ENCODE results near the gene COG7.
"Not testable (repeated sequence)": the region's sequence is repeated elsewhere in the genome, so short reads cannot be mapped to it uniquely, and the experiment has no call there.

Gene COG7

DNA sequence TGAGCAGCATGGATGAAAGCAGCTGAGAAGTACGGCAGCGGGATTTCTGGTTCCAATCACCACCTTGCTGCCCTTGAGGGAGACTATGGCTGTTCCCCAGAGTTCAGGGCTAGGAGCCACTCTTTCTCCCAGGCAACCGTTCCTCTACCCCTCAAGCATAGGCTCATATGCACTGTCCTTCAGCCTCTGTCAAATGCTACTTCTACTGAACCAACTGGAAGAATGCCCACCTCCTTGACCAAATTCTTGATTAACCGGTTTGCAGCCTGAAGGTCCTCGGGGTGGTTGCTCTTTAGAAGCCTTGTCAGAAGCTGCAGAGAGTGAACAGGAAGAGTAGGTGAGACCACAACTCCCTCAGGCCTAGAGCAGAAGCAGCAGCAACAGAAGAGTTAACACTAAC, 33.5 kb upstream of the COG7 start:
- Histone ChIP-seq H3K36me3 (ENCODE audit: control insufficient read depth, insufficient read depth, low read length) (peaks cover 40% of the 10 kb centered on the region), H3K4me3 (ENCODE audit: low read length) (no peak overlapping the region), H3K4me1 (ENCODE audit: control insufficient read depth, insufficient read depth, low read length) (no peaks in the 10 kb centered on the region), H3K27ac (ENCODE audit: low read depth, low read length) (no peak overlapping the region), H3K27me3 (ENCODE audit: control insufficient read depth, insufficient read depth, low read length) (no peaks in the 10 kb centered on the region), H3K9ac (ENCODE audit: low read length) (no peak overlapping the region)

DNA sequence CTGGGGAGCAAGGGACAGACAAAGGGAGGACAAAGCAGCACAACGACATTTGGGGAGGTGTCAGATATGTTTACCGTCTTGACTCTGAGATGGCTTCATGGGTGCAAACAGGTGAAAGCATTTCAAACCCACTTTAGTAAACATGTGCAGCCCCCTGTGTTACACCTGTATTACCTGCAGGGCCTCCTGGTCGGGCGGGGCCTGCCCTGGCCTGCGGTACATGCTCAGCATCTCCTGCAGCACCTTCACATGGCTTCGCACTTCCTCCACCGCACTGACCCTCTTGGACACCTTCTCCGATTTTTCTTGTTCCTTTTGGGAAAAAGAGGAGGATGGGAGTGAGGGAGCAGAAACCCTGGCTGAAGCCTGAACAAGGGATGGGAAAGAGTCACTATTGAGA, 32.9 kb upstream of the COG7 start:
- Histone ChIP-seq H3K27ac (ENCODE audit: low read depth, low read length) (no peak overlapping the region), H3K4me1 (ENCODE audit: control insufficient read depth, insufficient read depth, low read length) (no peaks in the 10 kb centered on the region), H3K4me3 (ENCODE audit: low read length) (no peak overlapping the region), H3K27me3 (ENCODE audit: control insufficient read depth, insufficient read depth, low read length) (no peaks in the 10 kb centered on the region), H3K9ac (ENCODE audit: low read length) (no peak overlapping the region), H3K36me3 (ENCODE audit: control insufficient read depth, insufficient read depth, low read length) (peaks cover 42% of the 10 kb centered on the region)

DNA sequence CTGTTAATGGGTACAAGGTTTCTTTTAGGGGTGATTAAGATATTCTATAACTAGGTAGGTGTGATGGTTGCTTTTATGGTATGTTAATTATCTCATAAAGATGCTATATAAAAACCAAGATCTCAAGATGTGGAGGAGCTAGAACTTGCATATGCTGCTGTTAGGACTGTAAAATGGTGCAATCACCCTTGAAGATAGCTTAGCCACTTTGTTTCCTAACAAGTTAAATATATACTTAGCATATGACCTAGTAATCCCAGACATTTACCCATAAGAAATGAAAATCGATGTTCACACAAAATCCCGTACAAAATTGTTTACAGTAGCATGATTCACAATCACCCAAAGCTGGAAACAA, 32.2 kb upstream of the COG7 start:
- peaks cover 45% of the 10 kb centered on the region for H3K36me3 ChIP-seq (ENCODE audit: control insufficient read depth, insufficient read depth, low read length)
- H3K27ac ChIP-seq (ENCODE audit: low read depth, low read length), result no peak overlapping the region
- no peaks in the 10 kb centered on the region for H3K4me1 ChIP-seq (ENCODE audit: control insufficient read depth, insufficient read depth, low read length)
- H3K4me3 ChIP-seq (ENCODE audit: low read length), result no peak overlapping the region
- no peak overlapping the region for H3K9ac ChIP-seq (ENCODE audit: low read length)
- H3K27me3 ChIP-seq (ENCODE audit: control insufficient read depth, insufficient read depth, low read length), result no peaks in the 10 kb centered on the region

DNA sequence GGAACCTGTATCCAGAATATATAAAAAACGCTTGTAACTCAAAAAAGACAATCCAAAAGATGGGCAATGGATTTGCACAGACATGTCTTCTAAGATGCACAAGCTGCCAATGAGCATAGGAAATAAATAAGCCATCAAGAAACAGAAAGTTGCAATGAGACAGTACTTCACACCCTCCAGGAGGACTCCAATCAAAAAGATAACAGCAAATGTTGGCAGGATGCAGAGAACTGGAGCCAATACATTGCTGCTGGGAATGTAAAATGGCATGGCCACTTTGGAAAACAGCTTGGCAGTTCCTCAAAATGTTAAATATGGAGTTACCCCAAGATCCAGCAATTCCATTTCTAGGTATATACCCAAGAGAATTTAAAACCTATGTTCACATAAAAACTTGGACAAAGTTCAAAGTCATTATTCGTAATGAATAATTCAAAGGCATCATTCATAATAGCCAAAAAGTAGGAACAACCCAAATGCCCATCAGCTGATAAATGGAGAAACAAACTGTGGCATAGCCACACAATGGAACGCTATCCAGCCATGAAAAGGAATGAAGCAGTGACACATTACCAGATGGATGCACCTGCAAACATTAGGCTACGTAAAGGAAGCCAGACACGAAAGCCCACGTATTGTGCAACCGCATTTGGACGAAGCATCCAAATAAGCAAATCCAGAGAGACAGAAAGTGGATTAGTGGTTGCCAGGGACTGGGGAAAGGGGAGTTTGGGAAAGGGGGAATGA, 31.7 kb upstream of the COG7 start:
- no peak overlapping the region for H3K9ac ChIP-seq (ENCODE audit: low read length)
- peaks cover 45% of the 10 kb centered on the region for H3K36me3 ChIP-seq (ENCODE audit: control insufficient read depth, insufficient read depth, low read length)
- H3K4me1 ChIP-seq (ENCODE audit: control insufficient read depth, insufficient read depth, low read length), result no peaks in the 10 kb centered on the region
- H3K27ac ChIP-seq (ENCODE audit: low read depth, low read length), result no peak overlapping the region
- H3K4me3 ChIP-seq (ENCODE audit: low read length), result no peak overlapping the region
- no peaks in the 10 kb centered on the region for H3K27me3 ChIP-seq (ENCODE audit: control insufficient read depth, insufficient read depth, low read length)

DNA sequence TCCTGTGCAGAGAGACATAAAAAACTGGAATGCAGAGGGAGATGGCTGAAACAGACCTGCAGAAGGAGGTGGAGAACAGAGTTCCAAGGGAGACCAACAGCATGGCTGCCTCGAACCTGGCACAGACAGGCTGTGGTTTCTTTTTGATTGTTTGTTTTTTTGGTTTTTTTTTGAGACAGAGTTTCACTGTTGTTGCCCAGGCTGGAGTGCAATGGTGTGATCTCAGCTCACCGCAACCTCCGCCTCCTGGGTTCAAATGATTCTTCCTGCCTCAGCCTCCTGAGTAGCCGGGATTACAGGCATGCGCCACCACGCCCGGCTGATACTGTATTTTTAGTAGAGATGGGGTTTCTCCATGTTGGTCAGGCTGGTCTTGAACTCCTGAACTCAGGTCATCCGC, 30.5 kb upstream of the COG7 start:
- peaks cover 56% of the 10 kb centered on the region for H3K36me3 ChIP-seq (ENCODE audit: control insufficient read depth, insufficient read depth, low read length)
- not testable (repeated sequence) for H3K27ac ChIP-seq (ENCODE audit: low read depth, low read length); H3K4me1 ChIP-seq (ENCODE audit: control insufficient read depth, insufficient read depth, low read length)

DNA sequence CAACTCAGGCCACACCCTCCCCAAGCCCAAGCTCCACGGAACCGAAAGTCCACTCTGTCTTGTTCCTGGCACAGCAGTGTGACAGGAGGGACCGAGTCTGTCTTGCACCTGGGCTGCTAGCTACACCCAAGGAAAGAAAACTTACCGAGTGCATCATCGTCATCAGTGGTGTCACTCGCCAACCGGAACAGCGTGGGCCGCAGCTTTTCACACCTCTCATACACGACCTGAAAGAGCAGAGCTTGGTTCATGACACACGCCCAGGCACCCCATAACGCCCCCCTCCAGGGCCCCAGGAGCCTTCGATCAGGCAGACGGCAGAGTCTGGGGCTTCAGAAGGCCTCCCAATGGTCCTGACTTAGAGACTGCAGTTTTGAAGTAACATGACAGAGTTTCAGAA, 29.8 kb upstream of the COG7 start:
- H3K9ac ChIP-seq (ENCODE audit: low read length), result no peak overlapping the region
- H3K36me3 ChIP-seq (ENCODE audit: control insufficient read depth, insufficient read depth, low read length), result peaks cover 54% of the 10 kb centered on the region
- H3K4me3 ChIP-seq (ENCODE audit: low read length), result no peak overlapping the region
- H3K4me1 ChIP-seq (ENCODE audit: control insufficient read depth, insufficient read depth, low read length), result no peaks in the 10 kb centered on the region
- H3K27ac ChIP-seq (ENCODE audit: low read depth, low read length), result no peak overlapping the region
- H3K27me3 ChIP-seq (ENCODE audit: control insufficient read depth, insufficient read depth, low read length), result no peaks in the 10 kb centered on the region

More for the DNA sequence above, 30.5 kb upstream of the COG7 start:
- not testable (repeated sequence) for H3K9ac ChIP-seq (ENCODE audit: low read length); H3K4me3 ChIP-seq (ENCODE audit: low read length); H3K27me3 ChIP-seq (ENCODE audit: control insufficient read depth, insufficient read depth, low read length)

DNA sequence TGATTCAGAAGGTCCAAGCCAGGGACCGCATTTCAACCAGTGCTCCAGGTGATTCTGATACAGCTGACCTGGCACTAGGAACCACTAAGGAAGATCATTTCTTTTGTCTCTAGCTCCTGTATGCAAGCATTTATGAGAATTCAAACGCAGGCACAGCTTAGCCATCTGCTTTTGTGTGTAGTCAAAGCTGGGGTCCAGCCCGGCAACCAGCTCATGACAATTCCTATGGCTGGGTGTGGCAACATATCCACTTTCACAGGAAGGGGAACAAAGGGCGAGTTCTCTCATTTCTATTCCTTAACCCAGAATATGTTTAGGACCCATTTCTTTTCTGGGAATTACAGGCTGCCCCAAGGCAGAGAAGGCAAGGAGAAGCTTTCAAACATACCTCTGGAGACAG, 27.3 kb upstream of the COG7 start:
- Histone ChIP-seq H3K9ac (ENCODE audit: low read length) (no peak overlapping the region), H3K4me3 (ENCODE audit: low read length) (no peak overlapping the region), H3K27me3 (ENCODE audit: control insufficient read depth, insufficient read depth, low read length) (no peaks in the 10 kb centered on the region), H3K36me3 (ENCODE audit: control insufficient read depth, insufficient read depth, low read length) (peaks cover 33% of the 10 kb centered on the region), H3K4me1 (ENCODE audit: control insufficient read depth, insufficient read depth, low read length) (no peaks in the 10 kb centered on the region), H3K27ac (ENCODE audit: low read depth, low read length) (no peak overlapping the region)

DNA sequence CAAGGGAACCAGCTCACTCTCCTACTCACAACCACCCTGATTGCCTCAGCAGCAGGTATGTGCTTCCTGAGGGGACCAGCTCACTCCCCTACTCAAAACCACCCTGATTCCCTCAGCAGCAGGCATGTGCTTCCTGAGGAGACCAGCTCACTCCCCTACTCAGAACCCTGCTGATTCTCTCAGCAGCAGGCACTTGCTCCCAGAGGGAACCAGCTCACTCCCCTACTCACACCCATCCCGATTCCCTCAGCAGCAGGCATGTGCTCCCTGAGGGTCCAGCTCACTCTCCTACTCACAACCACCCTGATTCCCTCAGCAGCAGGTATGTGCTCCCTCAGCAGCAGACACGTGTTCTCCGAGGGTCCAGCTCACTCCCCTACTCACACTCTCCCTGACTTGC, 26.1 kb upstream of the COG7 start:
- no peak overlapping the region for H3K9ac ChIP-seq (ENCODE audit: low read length)
- H3K4me3 ChIP-seq (ENCODE audit: low read length), result no peak overlapping the region
- no peaks in the 10 kb centered on the region for H3K4me1 ChIP-seq (ENCODE audit: control insufficient read depth, insufficient read depth, low read length)
- peaks cover 32% of the 10 kb centered on the region for H3K36me3 ChIP-seq (ENCODE audit: control insufficient read depth, insufficient read depth, low read length)
- H3K27ac ChIP-seq (ENCODE audit: low read depth, low read length), result no peak overlapping the region
- H3K27me3 ChIP-seq (ENCODE audit: control insufficient read depth, insufficient read depth, low read length), result no peaks in the 10 kb centered on the region

DNA sequence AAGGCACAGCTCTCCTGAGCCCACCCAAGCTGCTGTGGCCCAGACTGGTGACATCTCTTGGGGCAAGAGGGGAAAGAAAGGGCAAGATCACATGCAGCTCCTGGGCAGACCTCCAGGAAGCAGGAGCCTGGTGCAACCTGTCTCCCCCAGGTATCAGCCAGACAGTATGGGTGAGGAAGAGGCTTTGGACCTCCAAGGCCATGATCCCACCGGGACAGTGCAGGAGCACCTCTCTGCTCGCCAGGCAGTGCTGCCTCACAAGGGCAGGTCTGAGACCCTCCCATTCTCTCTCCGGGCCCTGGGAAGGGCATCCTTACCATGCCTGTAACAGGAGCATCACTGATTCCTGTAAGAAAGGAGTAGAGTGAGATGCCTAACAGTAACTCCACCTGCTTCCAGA, 25.6 kb upstream of the COG7 start:
- H3K27ac ChIP-seq (ENCODE audit: low read depth, low read length), result no peak overlapping the region
- H3K4me3 ChIP-seq (ENCODE audit: low read length), result no peak overlapping the region
- H3K27me3 ChIP-seq (ENCODE audit: control insufficient read depth, insufficient read depth, low read length), result no peaks in the 10 kb centered on the region
- H3K4me1 ChIP-seq (ENCODE audit: control insufficient read depth, insufficient read depth, low read length), result no peaks in the 10 kb centered on the region
- no peak overlapping the region for H3K9ac ChIP-seq (ENCODE audit: low read length)
- peaks cover 36% of the 10 kb centered on the region for H3K36me3 ChIP-seq (ENCODE audit: control insufficient read depth, insufficient read depth, low read length)

DNA sequence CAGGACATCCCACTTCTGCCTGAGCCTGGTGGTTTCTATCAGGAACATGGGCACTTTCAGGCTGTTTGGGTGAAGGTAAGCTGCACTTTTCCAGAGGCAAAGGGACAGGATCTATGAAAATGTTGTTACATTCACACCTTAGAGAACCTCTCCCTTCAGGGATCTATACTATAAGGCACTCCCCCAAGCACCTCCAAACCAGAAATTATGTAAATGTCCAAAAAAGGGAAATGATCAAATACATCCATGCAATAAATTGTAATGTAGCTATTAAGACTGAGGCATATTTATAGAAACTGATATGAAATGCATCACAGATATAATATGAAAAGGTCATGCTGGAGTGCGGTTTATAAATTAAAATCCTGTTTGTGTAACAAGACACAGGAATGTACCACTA, 23.3 kb upstream of the COG7 start:
- Histone ChIP-seq H3K4me3 (ENCODE audit: low read length) (no peak overlapping the region), H3K4me1 (ENCODE audit: control insufficient read depth, insufficient read depth, low read length) (no peaks in the 10 kb centered on the region), H3K27me3 (ENCODE audit: control insufficient read depth, insufficient read depth, low read length) (no peaks in the 10 kb centered on the region), H3K9ac (ENCODE audit: low read length) (no peak overlapping the region), H3K27ac (ENCODE audit: low read depth, low read length) (no peak overlapping the region), H3K36me3 (ENCODE audit: control insufficient read depth, insufficient read depth, low read length) (peaks cover 36% of the 10 kb centered on the region)

DNA sequence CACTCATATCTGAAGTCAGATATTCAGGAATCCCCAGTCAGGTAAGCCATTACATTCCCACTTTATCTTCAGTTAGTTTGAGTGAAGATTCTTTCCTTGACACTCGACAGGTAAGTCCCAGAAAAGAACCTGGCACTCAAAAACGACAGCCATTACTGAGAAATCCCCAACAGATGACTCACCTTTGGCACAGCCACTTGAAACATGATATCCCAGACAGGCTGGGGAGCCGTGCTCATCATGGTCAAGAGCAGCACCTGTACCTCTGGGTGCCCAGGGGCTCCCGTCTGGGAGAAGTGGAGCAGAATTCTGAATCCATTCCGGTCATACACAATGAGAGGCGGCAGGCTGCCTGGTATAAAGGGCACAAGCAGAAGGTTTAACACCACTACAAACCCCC, 16.8 kb upstream of the COG7 start:
- H3K4me1 ChIP-seq (ENCODE audit: control insufficient read depth, insufficient read depth, low read length), result no peaks in the 10 kb centered on the region
- H3K4me3 ChIP-seq (ENCODE audit: low read length), result no peak overlapping the region
- no peak overlapping the region for H3K27ac ChIP-seq (ENCODE audit: low read depth, low read length)
- peaks cover 36% of the 10 kb centered on the region for H3K36me3 ChIP-seq (ENCODE audit: control insufficient read depth, insufficient read depth, low read length)
- H3K9ac ChIP-seq (ENCODE audit: low read length), result no peak overlapping the region
- H3K27me3 ChIP-seq (ENCODE audit: control insufficient read depth, insufficient read depth, low read length), result no peaks in the 10 kb centered on the region

DNA sequence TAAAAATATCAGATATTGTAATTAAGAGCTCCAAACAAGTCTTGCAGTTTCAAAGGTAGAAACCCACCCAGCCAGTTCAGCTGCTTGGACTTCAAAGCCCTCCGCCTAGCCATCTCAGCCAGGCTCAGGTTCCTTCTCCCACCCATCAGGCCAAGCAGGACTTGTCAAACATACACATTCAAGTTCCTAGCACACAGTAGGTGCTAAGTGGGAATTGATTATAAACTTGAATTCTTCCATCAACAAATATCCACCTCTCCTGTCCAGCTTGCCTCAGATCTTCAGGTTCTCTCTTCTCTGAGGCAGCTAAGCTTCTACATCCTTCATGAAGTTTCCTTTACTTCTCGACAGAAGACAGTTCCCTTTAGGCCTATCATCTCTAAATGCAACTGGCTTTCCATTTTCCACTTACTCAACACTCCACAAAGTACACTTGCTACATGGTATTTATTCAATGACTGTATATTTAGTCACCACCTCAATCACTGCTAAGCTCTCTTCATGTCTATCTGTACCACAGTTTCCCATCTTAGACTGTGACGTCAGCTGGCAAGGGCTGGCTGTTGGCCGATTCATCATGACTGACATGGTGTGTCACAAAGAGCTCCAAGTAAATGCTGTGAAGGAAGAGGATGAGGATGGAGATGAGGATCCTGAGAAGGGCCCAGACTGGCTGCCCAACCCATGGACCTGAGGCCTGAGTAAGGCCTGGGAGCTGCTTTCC, 13.3 kb upstream of the COG7 start:
- no peak overlapping the region for H3K27ac ChIP-seq (ENCODE audit: low read depth, low read length)
- no peaks in the 10 kb centered on the region for H3K27me3 ChIP-seq (ENCODE audit: control insufficient read depth, insufficient read depth, low read length)
- H3K9ac ChIP-seq (ENCODE audit: low read length), result no peak overlapping the region
- peaks cover 4% of the 10 kb centered on the region for H3K4me1 ChIP-seq (ENCODE audit: control insufficient read depth, insufficient read depth, low read length)
- H3K4me3 ChIP-seq (ENCODE audit: low read length), result no peak overlapping the region
- H3K36me3 ChIP-seq (ENCODE audit: control insufficient read depth, insufficient read depth, low read length), result peaks cover 25% of the 10 kb centered on the region

DNA sequence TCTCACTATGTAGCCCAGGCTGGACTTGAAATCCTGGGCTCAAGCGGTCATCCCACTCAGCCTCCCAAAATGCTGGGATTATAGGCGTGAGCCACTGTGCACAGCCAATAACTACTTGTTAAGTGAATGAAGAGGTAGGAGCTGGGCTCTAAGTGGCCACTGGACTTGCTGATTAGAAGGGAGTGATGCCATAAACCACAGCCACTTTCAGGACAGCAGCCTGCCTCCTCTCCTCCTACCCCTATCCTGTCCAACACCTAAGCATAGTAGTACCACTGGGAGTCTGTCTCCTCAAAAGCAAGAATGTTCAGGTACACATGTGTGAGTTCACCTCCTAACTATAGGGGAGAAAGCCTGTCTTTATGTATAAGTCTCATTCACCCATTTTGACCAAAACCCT, 12.2 kb upstream of the COG7 start:
- Histone ChIP-seq H3K4me3 (ENCODE audit: low read length) (no peak overlapping the region), H3K27ac (ENCODE audit: low read depth, low read length) (no peak overlapping the region), H3K9ac (ENCODE audit: low read length) (no peak overlapping the region), H3K36me3 (ENCODE audit: control insufficient read depth, insufficient read depth, low read length) (peaks cover 25% of the 10 kb centered on the region), H3K4me1 (ENCODE audit: control insufficient read depth, insufficient read depth, low read length) (peaks cover 4% of the 10 kb centered on the region), H3K27me3 (ENCODE audit: control insufficient read depth, insufficient read depth, low read length) (no peaks in the 10 kb centered on the region)
